Measurements from ENCODE around the gene SLC14A1.
A peak's percentile ranks its signal among the peaks of the same experiment; 100 is the strongest.

Gene SLC14A1

DNA sequence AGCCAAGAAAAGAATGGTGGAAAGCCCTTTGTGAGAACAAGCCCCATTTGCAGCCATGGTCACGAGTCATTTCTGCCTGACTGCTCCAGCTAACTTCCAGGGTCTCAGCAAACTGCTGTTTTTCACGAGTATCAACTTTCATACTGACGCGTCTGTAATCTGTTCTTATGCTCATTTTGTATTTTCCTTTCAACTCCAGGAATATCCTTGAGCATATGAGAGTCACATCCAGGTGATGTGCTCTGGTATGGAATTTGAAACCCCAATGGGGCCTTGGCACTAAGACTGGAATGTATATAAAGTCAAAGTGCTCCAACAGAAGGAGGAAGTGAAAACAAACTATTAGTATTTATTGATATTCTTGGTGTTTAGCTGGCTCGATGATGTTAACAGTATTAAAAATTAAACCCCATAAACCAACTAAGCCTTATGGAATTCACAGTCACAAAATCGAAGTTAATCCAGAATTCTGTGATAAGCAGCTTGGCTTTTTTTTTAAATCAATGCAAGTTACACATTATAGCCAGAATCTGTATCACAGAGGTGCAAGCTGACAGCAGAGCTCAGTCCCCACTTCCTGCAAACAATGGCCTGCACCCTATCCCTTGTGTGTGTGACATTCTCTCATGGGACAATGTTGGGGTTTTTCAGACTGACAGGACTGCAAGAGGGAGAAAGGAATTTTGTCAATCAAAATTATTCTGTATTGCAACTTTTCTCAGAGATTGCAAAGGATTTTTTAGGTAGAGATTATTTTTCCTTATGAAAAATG, 26.1 kb downstream of the SLC14A1 start:
- TF ChIP-seq EGR1 (IDR thresholded peaks at IDR 0.05) (no peak), TEAD4 (IDR thresholded peaks at IDR 0.05) (peak; percentile 66; the same call in 1 of the 2 replicates), TAF1 (IDR thresholded peaks at IDR 0.05; ENCODE audit: low read depth) (no peak), FOXM1 (IDR thresholded peaks at IDR 0.05; ENCODE audit: borderline replicate concordance, low read depth) (0 out of 2 replicates have a peak, but pooled peaks have one; percentile 39), NFIC (IDR thresholded peaks at IDR 0.05) (peak; percentile 79), RAD21 (IDR thresholded peaks at IDR 0.05; ENCODE audit: low read depth) (no peak), EP300 (IDR thresholded peaks at IDR 0.05; ENCODE audit: borderline replicate concordance) (peak; percentile 72), TCF12 (IDR thresholded peaks at IDR 0.05; ENCODE audit: low read depth) (peak; percentile 79)

- TF ChIP-seq FOXM1 (IDR thresholded peaks at IDR 0.05; ENCODE audit: borderline replicate concordance, low read depth) (no peak), EGR1 (IDR thresholded peaks at IDR 0.05) (no peak), TCF12 (IDR thresholded peaks at IDR 0.05; ENCODE audit: low read depth) (no peak), ZBTB7A (IDR thresholded peaks at IDR 0.05; ENCODE audit: low read depth) (no peak), YY1 (IDR thresholded peaks at IDR 0.05; ENCODE audit: low read depth) (no peak), RAD21 (IDR thresholded peaks at IDR 0.05; ENCODE audit: low read depth) (no peak), REST (IDR thresholded peaks at IDR 0.05; ENCODE audit: low read depth) (no peak), NFIC (IDR thresholded peaks at IDR 0.05) (no peak), CREB1 (IDR thresholded peaks at IDR 0.05; ENCODE audit: low read depth) (no peak), EP300 (IDR thresholded peaks at IDR 0.05; ENCODE audit: borderline replicate concordance) (no peak), CEBPB (IDR thresholded peaks at IDR 0.05) (no peak), TAF1 (IDR thresholded peaks at IDR 0.05; ENCODE audit: low read depth) (no peak), TEAD4 (IDR thresholded peaks at IDR 0.05) (no peak)
- TF ChIP-seq, protein P1, sequence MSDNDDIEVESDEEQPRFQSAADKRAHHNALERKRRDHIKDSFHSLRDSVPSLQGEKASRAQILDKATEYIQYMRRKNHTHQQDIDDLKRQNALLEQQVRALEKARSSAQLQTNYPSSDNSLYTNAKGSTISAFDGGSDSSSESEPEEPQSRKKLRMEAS (IDR thresholded peaks at IDR 0.05): no peak
- TF ChIP-seq, protein P2, sequence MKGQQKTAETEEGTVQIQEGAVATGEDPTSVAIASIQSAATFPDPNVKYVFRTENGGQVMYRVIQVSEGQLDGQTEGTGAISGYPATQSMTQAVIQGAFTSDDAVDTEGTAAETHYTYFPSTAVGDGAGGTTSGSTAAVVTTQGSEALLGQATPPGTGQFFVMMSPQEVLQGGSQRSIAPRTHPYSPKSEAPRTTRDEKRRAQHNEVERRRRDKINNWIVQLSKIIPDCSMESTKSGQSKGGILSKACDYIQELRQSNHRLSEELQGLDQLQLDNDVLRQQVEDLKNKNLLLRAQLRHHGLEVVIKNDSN (IDR thresholded peaks at IDR 0.05): no peak
Measured at GRCh38 chr18:45751766-45752165, 27.8 kb downstream of the SLC14A1 start.

- TF ChIP-seq NFIC (IDR thresholded peaks at IDR 0.05): no peak
- TF ChIP-seq CEBPB (IDR thresholded peaks at IDR 0.05): no peak
- TF ChIP-seq TEAD4 (IDR thresholded peaks at IDR 0.05): no peak
- no peak for TF ChIP-seq EGR1 (IDR thresholded peaks at IDR 0.05)
- no peak for TF ChIP-seq TAF1 (IDR thresholded peaks at IDR 0.05; ENCODE audit: low read depth)
- TF ChIP-seq ZBTB7A (IDR thresholded peaks at IDR 0.05; ENCODE audit: low read depth): no peak
- TF ChIP-seq REST (IDR thresholded peaks at IDR 0.05; ENCODE audit: low read depth): no peak
- no peak for TF ChIP-seq TCF12 (IDR thresholded peaks at IDR 0.05; ENCODE audit: low read depth)
- TF ChIP-seq RAD21 (IDR thresholded peaks at IDR 0.05; ENCODE audit: low read depth): no peak
Measured at GRCh38 chr18:45752681-45753080, 28.7 kb downstream of the SLC14A1 start.

DNA sequence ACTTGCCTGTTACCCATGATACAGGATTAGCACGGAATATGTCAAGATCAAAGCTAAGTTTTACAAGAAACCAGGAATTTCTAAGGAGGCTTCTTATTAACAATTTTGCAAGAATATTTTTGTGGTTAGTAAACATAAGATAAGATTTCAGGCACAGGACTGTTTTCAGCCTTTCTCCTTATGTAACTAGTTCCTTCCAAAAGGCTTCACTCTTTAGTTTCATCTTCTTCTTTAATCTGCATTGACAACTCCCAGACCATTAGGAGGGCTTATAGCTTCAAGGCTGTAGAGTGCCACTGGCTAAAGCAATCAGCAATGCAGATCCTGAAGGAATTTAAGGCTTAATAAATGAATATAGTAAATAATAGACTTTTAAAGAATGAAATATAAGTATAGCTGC, 29.3 kb downstream of the SLC14A1 start:
- TF ChIP-seq FOXM1 (IDR thresholded peaks at IDR 0.05; ENCODE audit: borderline replicate concordance, low read depth) (no peak), TCF12 (IDR thresholded peaks at IDR 0.05; ENCODE audit: low read depth) (no peak), EP300 (IDR thresholded peaks at IDR 0.05; ENCODE audit: borderline replicate concordance) (no peak), YY1 (IDR thresholded peaks at IDR 0.05; ENCODE audit: low read depth) (no peak), NFIC (IDR thresholded peaks at IDR 0.05) (no peak), REST (IDR thresholded peaks at IDR 0.05; ENCODE audit: low read depth) (no peak), RAD21 (IDR thresholded peaks at IDR 0.05; ENCODE audit: low read depth) (no peak)
- TF ChIP-seq, protein P2 (IDR thresholded peaks at IDR 0.05): no peak
